Measurements from ENCODE around the gene LRRTM2. TPM values are rescaled to one million over a fixed set of nuclear protein-coding genes. Genes with fewer than 3 reads are reported as not detected.

Gene LRRTM2
- total and polyA plus RNA-seq, 2 donors (not counting 3 experiments of a cell fraction or from before 2014, with no cell fraction given) = 0.06 to 0.20 TPM

GRCh38 chr5:138833726-138834480 is 41.2 kb downstream of the LRRTM2 start:
- no peak for FAIRE-seq
- POLR2A ChIA-PET = no interaction called here
- H3K9me3 ChIP-seq (replicated peaks; ENCODE audit: control insufficient read depth, insufficient read depth, low read length) = no peaks in the 10 kb centered on the region
- intact Hi-C loops (cut with micrococcal nuclease) (no loop called here), dilution Hi-C loops (cut with MboI; ENCODE audit: extremely low pct_ligation_motif_present, low sequenced_read_pairs) (no loop called here)
- peaks cover 0 to 5% of the 10 kb centered on the region in 2 experiments for H3K36me3 ChIP-seq (ENCODE audit: control insufficient read depth in 2 of 2, extremely low read depth in 1 of 2, insufficient read depth in 2 of 2, low read length in 2 of 2)
- H3K4me2 ChIP-seq (ENCODE audit: insufficient read depth, low read length) = no peak overlapping the region
- BruUV-seq (replicated peaks) = no TSS peak
- no peak for TF ChIP-seq JUN (IDR thresholded peaks at IDR 0.05; ENCODE audit: borderline replicate concordance, insufficient read depth, insufficient read length, low read depth)
- H3K4me1 ChIP-seq (ENCODE audit: control insufficient read depth, extremely low read depth, insufficient read depth, low read length) = no peaks in the 10 kb centered on the region
- no peaks in the 10 kb centered on the region for H3K9me1 ChIP-seq (replicated peaks; ENCODE audit: control insufficient read depth, extremely low read depth, insufficient read depth, low read length)
- no peak overlapping the region for H3K9ac ChIP-seq (replicated peaks; ENCODE audit: extremely low read depth, insufficient read depth, low read length)
- H3K27ac ChIP-seq (ENCODE audit: insufficient read depth, low read depth, low read length) = no peak overlapping the region
- no peak for DNase-seq (ENCODE audit: low read depth, low spot score)
- H4K20me1 ChIP-seq (replicated peaks; ENCODE audit: control insufficient read depth, extremely low read depth, insufficient read depth, low read length) = peaks cover 2% of the 10 kb centered on the region
- no peak overlapping the region for H3K4me3 ChIP-seq (replicated peaks in 1 of 3; ENCODE audit: insufficient read depth in 1 of 3, low read depth in 1 of 3, low read length in 3 of 3)
- no peaks in the 10 kb centered on the region for H3K27me3 ChIP-seq (ENCODE audit: control insufficient read depth in 2 of 2, insufficient read depth in 2 of 2, low read length in 2 of 2)
- H3K79me2 ChIP-seq (ENCODE audit: control insufficient read depth, insufficient read depth, low read length) = peaks cover 83% of the 10 kb centered on the region
- CTCF ChIA-PET = interaction anchor here (0.9 to 2.2 kb wide), 6 partner anchors 10 to 44 kb away, joined by 3 to 15 read pairs (median 4); no protein-coding TSS in a partner anchor
- H2AFZ ChIP-seq (ENCODE audit: low read depth, low read length) = no peak overlapping the region

DNA sequence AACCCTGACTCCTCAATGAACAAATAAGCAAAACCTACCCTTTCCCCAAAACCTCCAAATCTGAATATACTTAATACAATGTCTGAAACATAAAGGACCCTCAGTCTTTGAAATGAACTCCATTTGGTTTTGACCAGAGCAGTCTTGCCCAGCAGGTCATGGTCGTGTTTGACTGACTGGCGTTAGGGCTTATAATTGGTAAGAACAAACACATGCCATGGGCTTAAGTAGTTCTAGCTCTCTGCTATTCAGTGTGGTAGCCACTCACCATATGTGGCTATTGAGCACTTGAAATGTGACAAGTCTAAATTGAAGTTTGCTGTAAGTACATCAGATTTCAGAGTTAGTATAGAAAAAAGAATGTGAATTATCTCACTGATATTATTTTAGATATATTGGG is 42.1 kb downstream of the LRRTM2 start:
- POLR2A ChIA-PET = no interaction called here
- TF ChIP-seq CTCF (IDR thresholded peaks at IDR 0.05; ENCODE audit: extremely low read depth in 1 of 2, insufficient read depth in 1 of 2, low read depth in 1 of 2, low read length in 2 of 2) (no peak), JUN (IDR thresholded peaks at IDR 0.05; ENCODE audit: borderline replicate concordance, insufficient read depth, insufficient read length, low read depth) (no peak), GATA2 (IDR thresholded peaks at IDR 0.05; ENCODE audit: insufficient read depth, insufficient read length, low read depth, low read length) (no peak), POLR2AphosphoS5 (IDR thresholded peaks at IDR 0.05; ENCODE audit: insufficient read depth, low read depth, low read length) (no peak), MYC (IDR thresholded peaks at IDR 0.05; ENCODE audit: low read depth, low read length) (no peak), EZH2 (IDR thresholded peaks at IDR 0.05; ENCODE audit: borderline replicate concordance, low read depth, low read length, severe bottlenecking) (no peak), POLR2A (IDR thresholded peaks at IDR 0.05; ENCODE audit: low read depth, low read length) (no peak), FOS (IDR thresholded peaks at IDR 0.05; ENCODE audit: borderline replicate concordance, insufficient read depth, low read length) (no peak)
- TF ChIP-seq, protein P1, sequence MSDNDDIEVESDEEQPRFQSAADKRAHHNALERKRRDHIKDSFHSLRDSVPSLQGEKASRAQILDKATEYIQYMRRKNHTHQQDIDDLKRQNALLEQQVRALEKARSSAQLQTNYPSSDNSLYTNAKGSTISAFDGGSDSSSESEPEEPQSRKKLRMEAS (IDR thresholded peaks at IDR 0.05; ENCODE audit: insufficient read depth, insufficient read length) = no peak
- no peak overlapping the region for H3K4me2 ChIP-seq (ENCODE audit: insufficient read depth, low read length)
- H3K9ac ChIP-seq (replicated peaks; ENCODE audit: extremely low read depth, insufficient read depth, low read length) = no peak overlapping the region
- no peak overlapping the region for H3K4me3 ChIP-seq (replicated peaks in 1 of 3; ENCODE audit: insufficient read depth in 1 of 3, low read depth in 1 of 3, low read length in 3 of 3)
- no TSS peak for BruUV-seq (replicated peaks)
- CTCF ChIA-PET = interaction anchor here (1.3 to 2.2 kb wide), 2 partner anchors 9 to 41 kb away, joined by 3 to 15 read pairs; no protein-coding TSS in a partner anchor
- no peak overlapping the region for H2AFZ ChIP-seq (ENCODE audit: low read depth, low read length)
- peaks cover 82% of the 10 kb centered on the region for H3K79me2 ChIP-seq (ENCODE audit: control insufficient read depth, insufficient read depth, low read length)
- no peaks in the 10 kb centered on the region for H4K20me1 ChIP-seq (replicated peaks; ENCODE audit: control insufficient read depth, extremely low read depth, insufficient read depth, low read length)
- H3K9me3 ChIP-seq (replicated peaks; ENCODE audit: control insufficient read depth, insufficient read depth, low read length) = no peaks in the 10 kb centered on the region
- no peak for DNase-seq (ENCODE audit: low read depth, low spot score)
- intact Hi-C loops (cut with micrococcal nuclease) (no loop called here), dilution Hi-C loops (cut with MboI; ENCODE audit: extremely low pct_ligation_motif_present, low sequenced_read_pairs) (no loop called here)
- H3K9me1 ChIP-seq (replicated peaks; ENCODE audit: control insufficient read depth, extremely low read depth, insufficient read depth, low read length) = no peaks in the 10 kb centered on the region
- H3K36me3 ChIP-seq (ENCODE audit: control insufficient read depth in 2 of 2, extremely low read depth in 1 of 2, insufficient read depth in 2 of 2, low read length in 2 of 2) = peaks cover 3 to 11% of the 10 kb centered on the region in 2 experiments
- FAIRE-seq = no peak
- no peaks in the 10 kb centered on the region for H3K4me1 ChIP-seq (ENCODE audit: control insufficient read depth, extremely low read depth, insufficient read depth, low read length)
- H3K27ac ChIP-seq (ENCODE audit: insufficient read depth, low read depth, low read length) = no peak overlapping the region
- no peaks in the 10 kb centered on the region for H3K27me3 ChIP-seq (ENCODE audit: control insufficient read depth in 2 of 2, insufficient read depth in 2 of 2, low read length in 2 of 2)

All from endothelial cell of umbilical vein (primary cell).